Measurements from ENCODE around the gene SENP6. TPM values are rescaled to one million over a fixed set of nuclear protein-coding genes. Genes with fewer than 3 reads are reported as not detected.
"Not testable (repeated sequence)": the region's sequence is repeated elsewhere in the genome, so short reads cannot be mapped to it uniquely, and the experiment has no call there.

The SENP6 gene
- total RNA-seq, 1 donor from 2014 or later, result 54.2 TPM

DNA sequence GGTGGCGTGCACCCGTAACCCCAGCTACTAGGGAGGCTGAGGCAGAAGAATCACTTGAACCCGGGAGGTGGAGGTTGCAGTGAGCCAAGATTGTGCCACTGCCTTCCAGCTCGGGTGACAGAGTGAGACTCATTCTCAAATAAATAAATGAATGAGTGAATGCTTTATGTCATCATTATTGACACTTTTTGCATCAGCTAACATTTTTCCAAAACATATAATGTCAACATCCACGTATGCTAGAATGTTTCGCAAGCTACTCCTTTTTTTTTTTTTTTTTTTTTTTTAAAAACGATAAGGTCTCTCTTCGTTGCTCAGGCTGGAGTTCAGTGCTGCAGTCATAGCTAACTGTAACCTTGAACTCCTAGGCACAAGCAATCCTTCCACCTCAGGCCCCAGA lies 72.2 kb downstream of the SENP6 start:
- Histone ChIP-seq H3K27me3 (ENCODE audit: low read depth) (no peaks in the 10 kb centered on the region), H3K4me1 (no peaks in the 10 kb centered on the region), H3K9me3 (replicated peaks) (no peaks in the 10 kb centered on the region), H3K27ac (replicated peaks) (no peak overlapping the region), H3K36me3 (peaks cover 80% of the 10 kb centered on the region), H3K4me3 (no peak overlapping the region)
- intact Hi-C loops (cut with micrococcal nuclease), result no loop called here
- no peak for TF ChIP-seq CTCF (IDR thresholded peaks at IDR 0.05; ENCODE audit: borderline replicate concordance)
- no peak for DNase-seq

DNA sequence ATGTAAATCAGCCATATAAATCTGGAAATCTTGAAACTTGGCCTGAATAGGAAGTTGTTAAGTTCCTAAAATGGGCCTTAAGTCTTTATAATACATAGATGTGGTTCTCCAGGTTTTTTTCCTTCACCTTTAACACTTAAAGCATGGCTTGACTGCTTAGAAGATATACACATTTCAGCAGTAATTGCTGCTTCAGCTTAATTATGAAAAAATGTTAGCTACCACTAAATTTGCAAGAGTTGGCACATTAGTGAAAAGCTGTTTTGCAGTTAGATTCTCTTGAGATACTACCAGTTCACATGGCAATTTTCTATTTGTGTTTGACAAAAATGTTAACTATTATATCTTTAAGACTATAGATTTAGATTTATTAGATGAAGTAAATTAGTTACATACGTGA lies 74.7 kb downstream of the SENP6 start:
- Histone ChIP-seq H3K36me3 (peaks cover 82% of the 10 kb centered on the region), H3K4me1 (no peaks in the 10 kb centered on the region), H3K27me3 (ENCODE audit: low read depth) (no peaks in the 10 kb centered on the region), H3K9me3 (replicated peaks) (no peaks in the 10 kb centered on the region), H3K27ac (replicated peaks) (no peak overlapping the region), H3K4me3 (no peak overlapping the region)
- intact Hi-C loops (cut with micrococcal nuclease), result no loop called here
- DNase-seq, result no peak
- no peak for TF ChIP-seq CTCF (IDR thresholded peaks at IDR 0.05; ENCODE audit: borderline replicate concordance)

DNA sequence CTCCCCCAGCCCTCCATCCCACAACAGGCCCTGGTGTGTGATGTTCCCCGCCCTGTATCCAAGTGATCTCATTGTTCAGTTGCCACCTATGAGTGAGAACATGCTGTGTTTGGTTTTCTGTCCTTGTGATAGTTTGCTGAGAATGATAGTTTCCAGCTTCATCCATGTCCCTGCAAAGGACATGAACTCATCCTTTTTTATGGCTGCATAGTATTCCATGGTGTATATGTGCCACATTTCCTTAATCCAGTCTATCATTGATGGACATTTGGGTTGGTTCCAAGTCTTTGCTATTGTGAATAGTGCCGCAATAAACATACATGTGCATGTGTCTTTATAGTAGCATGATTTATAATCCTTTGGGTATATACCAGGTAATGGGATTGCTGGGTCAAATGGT lies 80.9 kb downstream of the SENP6 start:
- H3K4me1 ChIP-seq; H3K27ac ChIP-seq (replicated peaks); H3K4me3 ChIP-seq; DNase-seq; intact Hi-C loops (cut with micrococcal nuclease); H3K27me3 ChIP-seq (ENCODE audit: low read depth): not testable (repeated sequence)
- peaks cover 74% of the 10 kb centered on the region for H3K36me3 ChIP-seq
- peaks cover 15% of the 10 kb centered on the region for H3K9me3 ChIP-seq (replicated peaks)

GRCh38 chr6:75683005-75683404 lies 81.3 kb downstream of the SENP6 start:
- H3K27me3 ChIP-seq (ENCODE audit: low read depth); H3K4me1 ChIP-seq; DNase-seq; H3K27ac ChIP-seq (replicated peaks); H3K4me3 ChIP-seq; intact Hi-C loops (cut with micrococcal nuclease): not testable (repeated sequence)
- Histone ChIP-seq H3K36me3 (peaks cover 74% of the 10 kb centered on the region), H3K9me3 (replicated peaks) (peaks cover 15% of the 10 kb centered on the region)

DNA sequence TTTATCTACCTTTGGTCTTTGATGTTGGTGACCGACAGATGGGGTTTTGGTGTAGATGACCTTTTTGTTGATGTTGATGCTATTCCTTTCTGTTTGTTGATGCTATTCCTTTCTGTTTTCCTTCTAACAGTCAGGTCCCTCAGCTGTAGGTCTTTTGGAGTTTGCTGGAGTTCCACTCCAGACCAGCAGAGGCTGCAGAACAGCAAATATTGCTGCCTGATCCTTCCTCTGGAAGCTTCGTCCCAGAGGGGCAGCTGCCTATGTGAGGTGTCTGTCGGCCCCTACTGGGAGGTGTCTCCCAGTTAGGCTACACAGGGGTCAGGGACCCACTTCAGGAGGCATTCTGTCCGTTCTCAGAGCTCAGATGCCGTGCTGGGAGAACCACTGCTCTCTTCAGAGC lies 85.9 kb downstream of the SENP6 start:
- DNase-seq; H3K27me3 ChIP-seq (ENCODE audit: low read depth); H3K4me1 ChIP-seq; intact Hi-C loops (cut with micrococcal nuclease); H3K4me3 ChIP-seq; H3K27ac ChIP-seq (replicated peaks): not testable (repeated sequence)
- peaks cover 59% of the 10 kb centered on the region for H3K36me3 ChIP-seq
- peaks cover 11% of the 10 kb centered on the region for H3K9me3 ChIP-seq (replicated peaks)

GRCh38 chr6:75687937-75688336 lies 86.3 kb downstream of the SENP6 start:
- H3K27ac ChIP-seq (replicated peaks); DNase-seq; H3K9me3 ChIP-seq (replicated peaks); intact Hi-C loops (cut with micrococcal nuclease); H3K4me3 ChIP-seq; H3K4me1 ChIP-seq; H3K27me3 ChIP-seq (ENCODE audit: low read depth): not testable (repeated sequence)
- peaks cover 59% of the 10 kb centered on the region for H3K36me3 ChIP-seq

- intact Hi-C loops (cut with micrococcal nuclease), result no loop called here
Observed at GRCh38 chr6:75689576-75689975, 87.9 kb downstream of the SENP6 start.

More at GRCh38 chr6:75689576-75689975, 87.9 kb downstream of the SENP6 start:
- Histone ChIP-seq H3K9me3 (replicated peaks) (no peaks in the 10 kb centered on the region), H3K36me3 (peaks cover 61% of the 10 kb centered on the region), H3K27me3 (ENCODE audit: low read depth) (no peaks in the 10 kb centered on the region), H3K4me1 (no peaks in the 10 kb centered on the region), H3K4me3 (no peak overlapping the region), H3K27ac (replicated peaks) (no peak overlapping the region)
- TF ChIP-seq CTCF (IDR thresholded peaks at IDR 0.05; ENCODE audit: borderline replicate concordance), result no peak
- no peak for DNase-seq
